ENCODE data around the gene HCN2.
A peak's percentile ranks its signal among the peaks of the same experiment; 100 is the strongest.

HCN2 gene

DNA sequence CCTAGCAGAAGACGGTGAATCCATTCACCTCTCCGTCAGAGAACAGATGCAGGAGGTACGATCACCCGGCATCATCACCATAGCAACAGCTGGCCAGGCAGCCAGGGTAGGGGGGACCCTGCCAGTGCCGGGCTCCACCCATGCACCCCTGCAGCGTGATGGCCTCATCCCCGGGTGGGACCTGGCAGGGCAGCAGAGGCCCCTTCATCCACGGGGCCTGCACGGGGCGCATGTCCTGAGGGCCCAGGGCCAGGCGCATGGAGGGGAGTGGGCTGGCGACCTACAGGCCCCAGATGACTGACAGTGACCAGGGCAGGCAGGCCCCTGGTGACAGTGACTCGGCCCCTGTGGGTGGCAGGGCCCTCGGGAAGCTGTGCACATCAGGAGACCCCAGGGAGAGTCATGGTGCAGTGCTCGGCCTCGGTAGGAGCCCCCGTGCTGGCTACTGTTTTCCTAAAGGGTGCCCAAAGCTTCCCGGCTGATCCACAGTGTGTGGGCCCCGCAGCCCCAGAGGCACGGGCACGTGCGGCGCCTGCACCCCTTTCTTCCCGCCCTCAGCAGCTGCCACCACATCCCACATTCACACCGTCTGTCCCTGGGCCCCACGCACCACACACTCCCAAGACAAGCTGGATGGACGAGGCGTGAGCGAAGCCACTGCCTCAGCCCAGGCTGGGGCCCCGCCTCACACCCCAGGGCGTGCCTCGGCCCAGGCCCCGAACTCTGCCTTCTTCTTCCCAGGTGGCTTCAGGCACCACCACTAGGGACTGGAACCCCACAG is 68.6 kb downstream of the HCN2 start:
- DNase-seq (ENCODE audit: low spot score) = no peak

DNA sequence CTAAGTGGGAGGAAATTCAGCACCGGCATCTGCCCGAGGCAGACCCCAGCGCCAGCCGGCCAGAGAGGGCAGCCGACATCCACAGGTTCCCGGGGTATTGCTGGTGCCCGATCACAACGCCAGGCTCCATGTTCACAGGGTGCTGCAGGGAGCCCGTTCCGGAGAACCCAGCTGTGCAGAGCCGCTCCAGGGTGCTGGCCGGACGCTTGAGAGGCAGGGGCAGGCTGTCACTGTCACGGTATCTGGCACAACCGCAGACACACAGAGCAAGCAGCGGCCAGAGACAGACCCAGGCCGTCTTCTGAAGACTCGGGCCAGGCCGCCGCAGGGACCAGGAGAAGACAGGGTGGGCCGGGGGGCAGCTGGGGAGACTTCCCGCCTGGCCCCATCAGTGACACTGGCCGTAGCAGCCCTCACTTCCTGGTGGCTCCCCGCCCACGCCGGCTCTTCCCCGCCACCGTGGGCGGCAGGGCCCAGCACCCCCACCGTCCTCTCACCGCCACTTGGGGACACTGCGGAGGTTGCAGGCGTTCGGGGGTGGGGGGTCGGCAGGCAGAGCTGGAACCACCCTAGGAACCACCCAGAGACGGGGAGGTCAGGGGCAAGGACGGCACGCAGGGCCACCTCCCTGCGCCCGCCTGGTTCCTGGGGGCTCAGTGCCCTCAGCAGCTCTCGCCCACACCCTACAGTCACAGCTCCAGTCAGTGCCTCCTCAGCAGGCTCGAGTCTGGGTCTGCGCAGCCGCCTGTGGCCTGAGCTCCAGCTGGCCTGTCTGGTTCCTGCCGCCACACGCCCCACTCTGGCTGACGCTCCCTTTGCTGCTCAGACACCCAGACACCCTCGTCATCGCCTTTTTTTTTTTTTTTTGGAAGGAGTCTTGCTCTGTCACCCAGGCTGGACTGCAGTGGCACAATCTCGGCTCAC is 69.5 kb downstream of the HCN2 start:
- no peak for DNase-seq (ENCODE audit: low spot score)

DNA sequence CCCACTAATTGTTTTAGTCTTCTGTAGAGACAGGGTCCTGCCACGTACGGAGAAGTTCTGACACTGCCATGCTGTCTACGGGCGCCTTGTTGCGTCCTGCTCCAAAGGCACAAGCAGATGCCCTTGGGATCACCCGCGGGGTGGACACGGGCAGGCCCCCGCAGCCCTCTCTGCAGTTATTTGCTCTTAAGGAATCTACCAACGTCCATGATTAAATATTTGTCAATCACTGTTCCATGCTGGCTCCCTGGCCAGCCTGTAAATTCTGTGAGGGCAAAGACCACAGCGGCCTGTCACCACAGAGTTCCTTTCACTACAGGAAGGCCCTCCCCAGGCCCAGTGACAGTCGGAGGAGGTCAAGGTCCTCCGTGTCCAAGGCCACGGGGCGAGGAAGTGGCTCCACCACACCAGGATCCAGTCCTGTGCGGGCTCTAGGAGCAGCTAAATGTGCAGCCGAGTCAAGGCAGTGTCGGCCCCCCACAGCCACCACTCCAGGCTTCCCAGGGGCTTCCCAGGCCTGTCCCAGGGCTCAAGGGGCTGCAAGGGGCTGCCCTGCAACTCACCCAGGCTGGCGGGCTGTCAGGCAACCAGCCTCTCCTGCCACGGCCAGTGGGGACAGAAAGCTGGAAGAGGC is 71.2 kb downstream of the HCN2 start:
- DNase-seq (ENCODE audit: low spot score) = no peak

DNA sequence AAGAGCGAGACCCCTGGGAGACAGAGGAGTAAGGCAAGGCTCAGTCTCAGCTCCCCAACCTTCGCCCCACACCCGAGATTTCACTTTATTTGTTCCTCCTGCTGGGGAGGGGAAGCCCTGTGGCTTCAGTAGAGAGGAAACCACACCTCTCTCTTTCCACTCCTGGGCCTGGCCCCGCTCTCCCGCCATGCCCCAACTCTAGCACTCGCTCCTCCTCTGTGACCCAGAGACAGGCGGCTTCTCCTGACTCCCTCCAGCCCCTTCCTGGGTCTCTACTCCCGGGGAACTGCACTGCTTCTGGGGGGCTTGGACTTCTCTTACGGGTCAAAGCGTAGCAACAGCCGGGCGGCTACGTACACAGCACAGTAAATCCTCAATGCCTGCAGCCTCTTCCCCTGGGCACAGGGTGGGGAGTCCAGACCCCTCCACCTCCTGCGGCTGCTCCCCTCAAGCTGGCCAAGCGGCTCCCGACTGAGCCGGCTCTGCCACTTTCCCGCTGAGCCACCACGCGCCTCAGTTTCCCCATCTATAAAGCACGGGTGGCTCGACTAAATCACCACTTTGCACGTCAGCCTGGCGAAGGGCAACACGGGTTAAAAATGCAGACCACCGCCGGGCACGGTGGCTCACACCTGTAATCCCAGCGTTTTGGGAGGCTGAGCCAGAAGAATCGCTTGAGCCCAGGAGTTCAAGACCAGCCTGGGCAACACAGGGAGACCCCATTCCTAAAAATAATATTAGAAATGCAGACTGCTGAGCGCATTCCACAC is 71.9 kb downstream of the HCN2 start:
- DNase-seq (ENCODE audit: low spot score) = no peak

DNA sequence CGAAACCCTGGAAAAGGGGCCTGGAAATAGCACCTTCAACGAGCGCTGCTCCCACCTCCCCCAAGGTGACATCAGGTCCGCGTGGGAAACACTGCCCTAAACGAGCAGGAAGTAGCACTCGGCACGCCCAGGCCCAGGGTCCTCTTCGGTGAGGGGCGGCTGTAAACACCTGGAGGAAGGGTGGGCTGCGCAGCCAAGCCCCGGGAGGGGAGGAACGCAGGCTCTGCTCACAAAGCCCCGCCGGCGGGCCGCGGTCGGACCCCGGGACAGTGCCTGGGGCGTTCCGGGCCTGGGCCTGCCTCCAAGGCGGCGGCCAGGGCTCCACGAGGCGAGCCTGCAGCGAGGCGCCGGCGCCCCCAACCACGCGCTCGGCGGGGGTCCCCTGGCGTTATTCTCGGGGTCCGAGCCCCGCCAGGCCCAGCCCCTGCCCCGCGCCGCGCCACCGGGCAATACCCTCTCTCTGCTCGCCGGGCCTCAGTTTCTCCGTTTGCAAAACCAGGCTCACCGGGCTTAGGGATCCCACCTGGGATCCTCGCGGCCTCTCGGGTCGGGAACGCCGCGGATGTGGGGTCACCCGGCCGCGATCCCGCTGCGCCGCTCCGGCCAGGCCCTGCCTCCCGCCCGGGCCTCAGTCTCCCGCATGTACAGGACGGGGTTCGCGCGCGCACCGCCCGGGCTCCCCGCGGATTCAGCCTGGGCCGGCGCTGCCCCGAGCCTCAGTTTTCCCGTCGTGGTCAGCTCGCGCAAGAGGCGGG is 72.7 kb downstream of the HCN2 start:
- peak; percentile 68 for DNase-seq (ENCODE audit: low spot score)

DNA sequence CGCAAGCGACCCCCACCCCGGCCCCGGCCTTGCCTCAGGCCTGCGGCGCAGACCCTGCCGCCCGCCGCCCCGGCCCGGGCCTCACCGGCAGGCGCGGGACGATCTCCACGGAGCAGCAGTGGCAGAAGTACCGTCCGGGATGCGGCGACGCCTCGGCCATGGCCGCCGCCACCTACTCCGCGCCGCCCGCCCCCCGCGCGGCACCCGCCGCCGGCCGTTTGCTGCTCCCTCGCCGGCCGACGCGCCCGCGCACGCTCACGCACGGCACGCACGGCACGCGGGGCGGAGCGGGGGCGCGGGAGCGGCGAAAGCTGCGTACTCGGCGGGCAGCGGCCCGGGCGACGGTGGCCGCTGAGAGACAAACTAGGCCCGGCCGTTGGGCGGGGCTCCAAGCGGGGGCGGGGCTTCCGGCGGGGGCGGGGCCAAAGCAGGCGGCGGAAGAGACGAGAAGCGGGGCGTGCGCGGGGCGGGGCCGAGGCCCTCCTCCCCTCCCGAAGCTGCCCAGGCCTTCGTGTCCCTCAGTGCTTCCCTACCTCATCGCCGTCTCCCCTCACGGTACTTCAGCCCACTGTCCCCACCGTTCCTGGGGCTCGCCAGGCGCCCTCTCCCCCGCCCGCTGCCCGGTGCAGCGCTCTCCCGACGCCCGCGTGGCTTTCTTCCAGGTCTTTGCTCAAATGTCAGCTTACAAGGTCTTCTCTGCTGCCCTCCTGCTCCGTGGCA is 73.4 kb downstream of the HCN2 start, which contains the start of gene RNF126:
Gene RNF126 (minus strand): TSS at position 253 of the 720 bp plus-strand sequence. CDS start 93 bp downstream, at position 160.
- DNase-seq (ENCODE audit: low spot score) = peak; percentile 98

DNA sequence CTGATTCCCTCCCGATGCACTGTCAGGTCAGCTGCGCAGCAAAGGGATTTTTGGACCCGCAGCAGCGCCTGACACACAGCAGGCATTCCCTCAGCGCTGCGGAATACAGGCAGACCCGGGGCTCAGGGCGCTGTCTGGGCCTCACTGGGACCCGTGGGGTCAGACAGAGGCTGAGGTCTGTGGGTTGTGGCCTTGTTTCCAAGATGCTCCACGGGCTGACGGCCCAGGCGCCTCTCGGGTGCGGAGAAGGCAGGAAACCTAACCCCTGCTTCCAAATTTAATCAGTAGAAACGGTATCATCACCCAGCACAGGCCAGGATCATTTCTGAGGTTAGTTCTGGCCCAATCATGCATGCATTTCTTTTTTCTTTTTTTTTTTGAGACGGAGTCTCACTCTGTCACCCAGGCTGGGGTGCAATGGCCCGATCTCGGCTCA is 74.0 kb downstream of the HCN2 start:
- DNase-seq (ENCODE audit: low spot score) = no peak

DNA sequence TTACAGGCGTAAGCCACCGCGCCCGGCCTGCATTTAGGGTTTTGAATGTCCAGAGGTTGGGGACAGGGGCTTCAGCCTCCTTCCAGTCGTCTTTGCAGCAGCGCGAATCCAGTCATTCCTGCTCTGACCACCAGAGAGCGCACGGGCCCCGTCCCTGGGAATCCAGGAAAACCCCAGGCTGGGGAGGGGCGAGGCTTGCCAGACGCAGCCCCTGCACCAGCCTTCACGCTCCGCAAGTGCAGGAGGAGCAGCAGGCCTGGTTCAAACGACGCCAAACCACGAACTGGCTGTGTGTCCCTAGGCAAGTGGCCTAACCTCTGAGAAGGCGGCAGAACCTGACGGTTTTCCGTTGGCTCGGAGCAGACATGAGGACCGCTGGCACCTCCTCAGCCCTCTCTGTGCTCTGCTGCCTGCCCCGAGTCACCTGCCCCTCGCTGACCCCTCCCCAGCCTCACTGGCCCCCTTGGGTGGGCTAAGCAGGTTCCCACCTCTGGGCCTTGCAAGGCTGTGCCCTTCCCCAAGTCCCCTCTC is 75.3 kb downstream of the HCN2 start:
- peak; percentile 92 for DNase-seq (ENCODE audit: low spot score)
